GM12878 (cell line): ENCODE measurements around the gene C1orf198. TPM values are rescaled to one million over a fixed set of nuclear protein-coding genes. Genes with fewer than 3 reads are reported as not detected.

ENCODE experiments used
- ATAC-seq: fragments of 200-7000 bp; cut with Tn5 transposase; 3 replicates; pipeline ENCODE4 v1.9.1; 2020; ENCODE audit warnings: mild to moderate bottlenecking, moderate library complexity
- BruUV-seq: library from RNA; stranded (reverse); fragments of 400-500 nt; replicated peaks from 2 replicates; lab custom pipeline; 2021; lab: Mats Ljungman, UMichigan
- CTCF ChIA-PET: fragments of 300-600 bp; sonication (Branson Sonifier 250); formaldehyde crosslinking; extraction: SDS; loops from one replicate; lab custom pipeline; 2021; ENCODE audit warnings: inconsistent platforms; lab: Yijun Ruan, JAX
- POLR2A ChIA-PET: fragments of 350-600 bp; formaldehyde crosslinking; extraction: SDS; loops from one replicate; lab custom pipeline; 2021; ENCODE audit warnings: inconsistent platforms; lab: Charles Lee
- RAD21 ChIA-PET: fragments of 300-600 bp; sonication (Branson Sonifier 250); formaldehyde crosslinking; loops from one replicate; lab custom pipeline; 2023; ENCODE audit warnings: antibody characterized with exemption; ENCODE audit not compliant: unreplicated experiment; lab: Charles Lee
- SMC1A ChIA-PET: fragments of 300-600 bp; sonication (Branson Sonifier 250); formaldehyde crosslinking; loops from one replicate; lab custom pipeline; 2023; ENCODE audit not compliant: unreplicated experiment, uncharacterized antibody; lab: Charles Lee
- DNase-seq: peaks from one replicate; pipeline ENCODE4 v3.0.0-alpha.2; 2011; ENCODE audit warnings: low read depth, low spot score
- FAIRE-seq: peaks from 3 replicates; lab custom pipeline; 2011; peaks lifted over from hg19 to GRCh38; lab: Jason Lieb, UNC
- H2AFZ ChIP-seq: 2 replicates; pipeline ENCODE4 v1.6.0; 2011; ENCODE audit warnings: low read depth, low read length, control low read depth; ENCODE audit not compliant: control insufficient read depth
- H3K27ac ChIP-seq: 2 replicates; pipeline ENCODE4 v1.5.1; 2011; ENCODE audit warnings: control low read depth; ENCODE audit not compliant: control insufficient read depth, insufficient read depth
- H3K27me3 ChIP-seq, 2 experiments: replicated peaks in 1 of 2; 2 replicates each; pipeline versions ENCODE4 v1.6.0 to v1.6.1; 2011; ENCODE audit warnings: low read length in 1 of 2; ENCODE audit not compliant: control insufficient read depth in 2 of 2, insufficient read depth in 2 of 2
- H3K36me3 ChIP-seq, 2 experiments: 2 replicates each; pipeline ENCODE4 v1.5.1; 2011; ENCODE audit warnings: low read length in 1 of 2; ENCODE audit not compliant: control insufficient read depth in 2 of 2, insufficient read depth in 2 of 2
- H3K4me1 ChIP-seq: 2 replicates; pipeline ENCODE4 v1.6.1; 2011; ENCODE audit warnings: mild to moderate bottlenecking, low read length, moderate library complexity, mixed read lengths; ENCODE audit not compliant: control insufficient read depth, insufficient read depth
- H3K4me2 ChIP-seq: 2 replicates; pipeline ENCODE4 v1.6.0; 2011; ENCODE audit warnings: control low read depth; ENCODE audit not compliant: control insufficient read depth, insufficient read depth
- H3K4me3 ChIP-seq: fragments of 200-600 bp; sonication (generic); 2 replicates; pipeline ENCODE4 v1.5.1; 2016
- H3K79me2 ChIP-seq: 2 replicates; pipeline ENCODE4 v1.6.0; 2011; ENCODE audit warnings: low read length; ENCODE audit not compliant: control insufficient read depth, insufficient read depth
- H3K9ac ChIP-seq: 2 replicates; pipeline ENCODE4 v1.8.0; 2011; ENCODE audit warnings: low read length, control low read depth, mixed read lengths; ENCODE audit not compliant: control insufficient read depth, insufficient read depth
- H3K9me3 ChIP-seq: replicated peaks from 3 replicates; pipeline ENCODE4 v1.5.1; 2011; ENCODE audit warnings: mild to moderate bottlenecking, low read length; ENCODE audit not compliant: control insufficient read depth, insufficient read depth
- H4K20me1 ChIP-seq: 2 replicates; pipeline ENCODE4 v1.6.0; 2011; ENCODE audit not compliant: control insufficient read depth, insufficient read depth
- ASH2L ChIP-seq: fragments of 300-600, 200-600 bp; sonication (generic); IDR thresholded peaks from 2 replicates; pipeline ENCODE4 v1.6.1; 2017; ENCODE audit warnings: low read depth, mild to moderate bottlenecking, borderline replicate concordance
- EP300 ChIP-seq, 2 experiments: fragments of 150-350 bp in 1 of 2; IDR thresholded peaks; 2 replicates each; pipeline ENCODE4 v1.6.1; 2011 to 2012; ENCODE audit warnings: low read depth in 2 of 2, low read length in 2 of 2, borderline replicate concordance in 1 of 2, improper control_type of control experiment in 1 of 2, inconsistent platforms in 1 of 2; ENCODE audit not compliant: control insufficient read depth in 1 of 2
- ESRRA ChIP-seq: IDR thresholded peaks from 2 replicates; pipeline ENCODE4 v1.6.1; 2012; ENCODE audit warnings: mild to moderate bottlenecking, low read length, improper control_type of control experiment
- IRF4 ChIP-seq: IDR thresholded peaks from 2 replicates; pipeline ENCODE4 v1.6.1; 2011; ENCODE audit warnings: low read depth, low read length
- RAD51 ChIP-seq: fragments of 450-650 bp; IDR thresholded peaks from 2 replicates; pipeline ENCODE4 v1.6.1; 2016; ENCODE audit warnings: moderate library complexity, mild to moderate bottlenecking, inconsistent platforms
- RBBP5 ChIP-seq: fragments of 200-600 bp; sonication (generic); conservative IDR thresholded peaks from 2 replicates; pipeline ENCODE4 v1.6.1; 2016
- TCF12 ChIP-seq: IDR thresholded peaks from 2 replicates; pipeline ENCODE4 v1.6.1; 2011; ENCODE audit warnings: low read depth, mild to moderate bottlenecking, low read length
- ZNF622 ChIP-seq: fragments of 450-650 bp; IDR thresholded peaks from 2 replicates; pipeline ENCODE4 v1.6.1; 2017; ENCODE audit warnings: mild to moderate bottlenecking, inconsistent platforms
- WGBS: methylation state at CpG from one replicate; pipeline ENCODE4 v1.1.6; 2016; ENCODE audit warnings: low lambda C conversion rate; ENCODE audit not compliant: insufficient replicate concordance, insufficient coverage; ENCODE audit errors: missing lambda C conversion rate; 5-methylcytosine and 5-hydroxymethylcytosine counted together
- in situ Hi-C: fragments of 300-500 bp; cut with MboI; formaldehyde crosslinking; loops from 9 replicates; pipeline ENCODE4 v1.14.3; 2018; ENCODE audit warnings: mixed read lengths
- intact Hi-C: fragments of 100-400 bp; cut with micrococcal nuclease; formaldehyde crosslinking; loops from one replicate; pipeline ENCODE4 v1.14.2; 2022; ENCODE audit not compliant: unreplicated experiment
- polyA plus RNA-seq, 11 experiments: library from polyadenylated mRNA; depleted of rRNA in 4 of 11; unstranded in 6 of 11; stranded (reverse) in 5 of 11; fragments of >200 nt; fragmentation: Nextera tagmentation in 4 of 11; fragmentation: Illumina TruSeq in 1 of 11; extraction: Ambion mirVana in 4 of 11; extraction: Trizol in 1 of 11; gene quantifications; 1 replicate in 1 of 11; 2 replicates in 10 of 11; pipeline versions ENCODE4 v1.2.1 to v1.2.3, GENCODE V29; 2011 to 2016; ENCODE audit warnings: inconsistent platforms in 2 of 11, missing spikeins in 2 of 11, low read depth in 1 of 11
- total RNA-seq, 4 experiments: library from RNA; depleted of rRNA in 3 of 4; stranded (reverse); fragments of >200 nt in 3 of 4; fragmentation: Illumina TruSeq in 1 of 4; extraction: Trizol in 1 of 4; gene quantifications; 2 replicates each; pipeline versions ENCODE4 v1.2.1 to v1.2.3, GENCODE V29; 2013 to 2021
- TF ChIP-seq, protein P1 (sequence below): IDR thresholded peaks from 2 replicates; pipeline ENCODE4 v1.6.1; 2012; ENCODE audit warnings: low read depth, low read length, improper control_type of control experiment
- TF ChIP-seq, protein P2 (sequence below): fragments of 450-650 bp; IDR thresholded peaks from 2 replicates; pipeline ENCODE4 v1.6.1; 2017; ENCODE audit warnings: mild to moderate bottlenecking, moderate library complexity

Gene C1orf198
- total and polyA plus RNA-seq, 10 of the 15 experiments (the other 5 are each of a cell fraction or from before 2014, with no cell fraction given): 0.16 to 2.8 (median 1.1) TPM

DNA sequence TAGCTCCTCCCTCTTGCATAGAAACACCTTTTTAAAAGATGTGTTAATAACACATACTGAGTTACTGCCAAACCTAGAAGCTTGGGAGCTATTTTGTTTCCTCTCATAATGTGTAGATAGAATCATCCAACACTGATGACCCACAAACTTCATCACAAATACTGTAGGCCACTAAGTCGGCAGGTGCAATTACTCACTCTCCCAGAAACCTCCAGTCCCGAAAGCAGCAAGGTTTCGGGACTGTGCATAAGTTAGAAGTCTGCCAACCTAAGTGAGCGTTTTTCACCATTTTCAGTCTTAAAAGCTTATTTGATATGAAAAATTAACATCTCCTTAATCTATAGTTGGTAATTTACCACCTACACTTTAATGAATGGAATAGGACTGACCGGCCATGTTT lies 32.0 kb downstream of the C1orf198 start (continued):
- TF ChIP-seq, protein P1, sequence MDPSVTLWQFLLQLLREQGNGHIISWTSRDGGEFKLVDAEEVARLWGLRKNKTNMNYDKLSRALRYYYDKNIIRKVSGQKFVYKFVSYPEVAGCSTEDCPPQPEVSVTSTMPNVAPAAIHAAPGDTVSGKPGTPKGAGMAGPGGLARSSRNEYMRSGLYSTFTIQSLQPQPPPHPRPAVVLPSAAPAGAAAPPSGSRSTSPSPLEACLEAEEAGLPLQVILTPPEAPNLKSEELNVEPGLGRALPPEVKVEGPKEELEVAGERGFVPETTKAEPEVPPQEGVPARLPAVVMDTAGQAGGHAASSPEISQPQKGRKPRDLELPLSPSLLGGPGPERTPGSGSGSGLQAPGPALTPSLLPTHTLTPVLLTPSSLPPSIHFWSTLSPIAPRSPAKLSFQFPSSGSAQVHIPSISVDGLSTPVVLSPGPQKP: no peak

DNA sequence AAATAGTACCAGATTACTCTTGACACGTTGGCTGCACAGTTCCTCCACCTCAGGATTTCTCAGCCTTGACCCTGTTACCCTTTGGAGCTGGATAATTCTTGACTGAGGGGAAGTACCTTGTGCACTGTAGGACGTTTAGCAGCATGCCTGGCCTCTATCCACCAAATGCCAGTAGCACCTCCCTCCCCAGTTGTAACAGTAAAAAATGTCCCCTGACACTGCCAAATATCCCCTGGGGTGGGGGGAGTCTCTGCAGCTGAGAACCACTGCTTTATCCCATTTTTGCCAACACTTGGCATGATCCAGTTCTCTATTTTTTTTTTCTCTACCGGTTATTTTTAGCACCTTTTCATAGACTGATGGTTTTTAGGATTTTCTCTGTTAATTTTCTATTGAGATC lies 34.0 kb downstream of the C1orf198 start:
- ChIA-PET RAD21 (no interaction called here), SMC1A (no interaction called here), CTCF (no interaction called here), POLR2A (no interaction called here)
- Histone ChIP-seq H4K20me1 (no peaks in the 10 kb centered on the region), H3K9ac (no peak overlapping the region), H3K36me3 (no peaks in the 10 kb centered on the region), H3K27me3 (no peaks in the 10 kb centered on the region; a peak in 1 of 4 replicates), H3K4me1 (no peaks in the 10 kb centered on the region), H3K79me2 (no peaks in the 10 kb centered on the region), H3K4me2 (no peak overlapping the region), H3K4me3 (no peak overlapping the region), H2AFZ (no peak overlapping the region), H3K9me3 (no peaks in the 10 kb centered on the region), H3K27ac (no peak overlapping the region)
- FAIRE-seq (no peak), DNase-seq (no peak), ATAC-seq (no peak)
- BruUV-seq: no TSS peak
- 0% methylated on average over 3 of the region's 3 CpGs for WGBS
- intact Hi-C loops: no loop called here
- in situ Hi-C loops: no loop called here
- TF ChIP-seq, protein P2, sequence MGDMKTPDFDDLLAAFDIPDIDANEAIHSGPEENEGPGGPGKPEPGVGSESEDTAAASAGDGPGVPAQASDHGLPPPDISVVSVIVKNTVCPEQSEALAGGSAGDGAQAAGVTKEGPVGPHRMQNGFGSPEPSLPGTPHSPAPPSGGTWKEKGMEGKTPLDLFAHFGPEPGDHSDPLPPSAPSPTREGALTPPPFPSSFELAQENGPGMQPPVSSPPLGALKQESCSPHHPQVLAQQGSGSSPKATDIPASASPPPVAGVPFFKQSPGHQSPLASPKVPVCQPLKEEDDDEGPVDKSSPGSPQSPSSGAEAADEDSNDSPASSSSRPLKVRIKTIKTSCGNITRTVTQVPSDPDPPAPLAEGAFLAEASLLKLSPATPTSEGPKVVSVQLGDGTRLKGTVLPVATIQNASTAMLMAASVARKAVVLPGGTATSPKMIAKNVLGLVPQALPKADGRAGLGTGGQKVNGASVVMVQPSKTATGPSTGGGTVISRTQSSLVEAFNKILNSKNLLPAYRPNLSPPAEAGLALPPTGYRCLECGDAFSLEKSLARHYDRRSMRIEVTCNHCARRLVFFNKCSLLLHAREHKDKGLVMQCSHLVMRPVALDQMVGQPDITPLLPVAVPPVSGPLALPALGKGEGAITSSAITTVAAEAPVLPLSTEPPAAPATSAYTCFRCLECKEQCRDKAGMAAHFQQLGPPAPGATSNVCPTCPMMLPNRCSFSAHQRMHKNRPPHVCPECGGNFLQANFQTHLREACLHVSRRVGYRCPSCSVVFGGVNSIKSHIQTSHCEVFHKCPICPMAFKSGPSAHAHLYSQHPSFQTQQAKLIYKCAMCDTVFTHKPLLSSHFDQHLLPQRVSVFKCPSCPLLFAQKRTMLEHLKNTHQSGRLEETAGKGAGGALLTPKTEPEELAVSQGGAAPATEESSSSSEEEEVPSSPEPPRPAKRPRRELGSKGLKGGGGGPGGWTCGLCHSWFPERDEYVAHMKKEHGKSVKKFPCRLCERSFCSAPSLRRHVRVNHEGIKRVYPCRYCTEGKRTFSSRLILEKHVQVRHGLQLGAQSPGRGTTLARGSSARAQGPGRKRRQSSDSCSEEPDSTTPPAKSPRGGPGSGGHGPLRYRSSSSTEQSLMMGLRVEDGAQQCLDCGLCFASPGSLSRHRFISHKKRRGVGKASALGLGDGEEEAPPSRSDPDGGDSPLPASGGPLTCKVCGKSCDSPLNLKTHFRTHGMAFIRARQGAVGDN: no peak
- TF ChIP-seq RBBP5: no peak
- TF ChIP-seq RAD51: no peak
- no peak for TF ChIP-seq ASH2L
- TF ChIP-seq ZNF622: no peak
- TF ChIP-seq ESRRA: no peak
- no peak for TF ChIP-seq EP300 (IDR thresholded peaks at IDR 0.05; ENCODE audit: borderline replicate concordance in 1 of 2, control insufficient read depth in 1 of 2, low read depth in 2 of 2, low read length in 2 of 2)
- no peak for TF ChIP-seq TCF12
- TF ChIP-seq IRF4: no peak
